NCI-H460 (cell line): ENCODE measurements around the gene NTHL1. TPM values are rescaled to one million over a fixed set of nuclear protein-coding genes. Genes with fewer than 3 reads are reported as not detected.
"Not testable (repeated sequence)": the region's sequence is repeated elsewhere in the genome, so short reads cannot be mapped to it uniquely, and the experiment has no call there.

Experiments
- DNase-seq: peaks from one replicate; pipeline ENCODE4 v3.0.0-alpha.2; 2016; ENCODE audit warnings: low read depth; ENCODE audit errors: extremely low read depth
- total RNA-seq: library from RNA; depleted of rRNA; stranded (reverse); fragments of >200 nt; shearing (Covaris generic); gene quantifications from 2 replicates; pipeline ENCODE4 v1.2.3, GENCODE V29; 2014

The NTHL1 gene
- total RNA-seq, 1 experiment from 2014 or later: 18.0 TPM

DNA sequence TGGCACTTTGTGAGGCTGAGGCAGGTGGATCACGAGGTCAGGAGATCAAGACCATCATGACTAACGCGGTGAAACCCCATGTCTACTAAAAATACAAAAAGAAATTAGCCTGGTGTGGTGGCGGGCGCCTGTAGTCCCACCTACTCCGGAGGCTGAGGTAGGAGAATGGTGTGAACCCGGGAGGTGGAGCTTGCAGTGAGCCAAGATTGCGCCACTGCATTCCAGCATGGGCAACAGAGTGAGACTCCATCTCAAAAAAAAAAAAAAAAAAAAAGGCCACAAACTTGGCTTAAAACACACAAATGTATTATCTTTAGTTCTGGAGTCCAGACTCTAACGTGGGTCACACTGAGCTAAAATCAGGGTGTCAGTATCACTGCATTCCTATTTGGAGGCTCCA, 35.9 kb downstream of the NTHL1 start:
- not testable (repeated sequence) for DNase-seq

- peak; percentile 79 for DNase-seq
Observed at GRCh38 chr16:2009791-2010510, 37.7 kb downstream of the NTHL1 start, which contains the start of gene ZNF598. ZNF598 (minus strand) TSS chr16:2009821.

- DNase-seq: no peak
Observed at GRCh38 chr16:2009164-2009711, 38.4 kb downstream of the NTHL1 start.

DNA sequence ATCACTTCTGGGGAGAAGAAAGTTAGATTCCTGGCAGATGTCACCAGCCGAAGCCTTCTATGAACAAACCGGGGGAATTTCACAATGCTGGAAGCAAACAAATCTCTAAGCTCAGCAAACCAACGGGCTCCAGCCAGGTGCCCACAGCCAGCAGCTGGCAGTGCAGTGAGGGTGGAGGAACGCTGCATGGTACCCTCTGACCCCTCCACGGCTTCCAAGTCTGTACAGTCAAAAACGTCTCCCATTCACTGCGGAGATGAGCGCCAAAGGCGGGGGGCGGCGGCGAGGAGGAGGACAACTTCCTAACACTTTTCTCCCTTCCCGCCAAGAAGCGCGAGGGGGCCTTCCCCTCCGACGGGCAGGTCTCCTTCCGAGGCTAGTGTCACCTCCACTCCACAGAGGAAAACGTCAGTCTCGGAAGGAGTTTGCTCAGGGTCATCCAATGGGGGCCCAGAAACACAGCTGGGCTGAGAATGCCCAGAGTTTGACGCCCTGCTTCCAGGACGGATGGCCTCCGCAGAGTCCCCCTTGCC, 38.9 kb downstream of the NTHL1 start:
- no peak for DNase-seq

- no peak for DNase-seq
Observed at GRCh38 chr16:2008009-2008526, 39.6 kb downstream of the NTHL1 start.

DNA sequence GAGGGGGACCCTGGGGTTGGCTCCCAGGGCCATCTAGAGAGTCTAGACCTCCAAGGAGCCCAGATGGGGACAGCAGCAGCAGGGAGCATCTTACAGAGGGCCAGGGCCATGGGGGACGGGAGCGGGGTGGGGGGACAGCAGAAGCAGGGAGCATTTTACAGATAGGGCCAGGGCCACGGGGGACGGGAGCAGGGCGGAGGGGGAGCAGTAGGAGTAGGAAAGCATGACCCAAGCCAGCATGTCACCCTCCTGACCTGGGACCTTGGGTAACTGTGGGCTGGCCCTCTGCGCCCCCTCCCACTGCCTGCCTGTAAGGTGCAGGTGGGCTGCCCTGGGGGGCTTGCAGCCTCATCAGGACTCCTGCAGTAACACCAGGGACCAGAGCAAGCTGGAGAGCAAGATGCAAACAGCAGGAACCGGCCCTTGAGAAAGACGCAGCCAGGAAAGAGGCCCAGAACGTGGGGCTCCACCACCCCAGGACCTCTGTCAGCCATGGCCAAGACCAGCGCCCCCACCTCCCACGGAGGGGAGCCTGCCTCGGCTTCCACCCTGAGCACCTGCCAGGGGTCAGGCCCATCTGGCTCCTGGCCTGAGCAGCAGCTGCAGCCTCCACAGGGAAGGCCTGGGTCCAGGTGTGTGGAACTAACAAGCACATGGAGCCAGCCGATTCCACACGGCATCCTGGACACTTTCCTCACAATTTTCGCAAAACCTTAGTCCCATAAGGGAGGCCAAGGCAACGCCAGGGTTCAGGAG, 40.4 kb downstream of the NTHL1 start:
- no peak for DNase-seq

DNA sequence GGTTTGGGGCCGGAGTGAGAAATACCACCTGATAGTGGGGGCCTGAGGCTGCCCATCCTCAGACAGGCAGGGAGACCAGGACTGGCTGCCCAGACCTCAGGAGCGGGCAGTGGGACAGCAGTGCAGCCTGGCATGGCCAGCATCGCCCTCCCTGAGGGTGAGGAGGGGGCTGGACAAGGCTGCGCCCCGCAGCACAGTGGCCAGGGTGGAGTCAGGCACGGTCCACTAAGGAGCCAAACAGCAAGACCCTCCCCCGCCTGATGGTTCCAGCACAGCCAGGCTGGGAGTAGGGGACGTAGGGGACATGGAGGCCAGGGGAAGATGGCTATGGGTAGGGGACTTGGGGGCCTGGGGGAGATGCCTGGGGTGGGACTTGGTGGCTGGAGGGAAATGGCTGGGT, 41.3 kb downstream of the NTHL1 start:
- DNase-seq: no peak

GRCh38 chr16:2005646-2006045, 42.0 kb downstream of the NTHL1 start:
- peak; percentile 77 for DNase-seq

- DNase-seq: no peak
Observed at GRCh38 chr16:2004795-2005517, 42.7 kb downstream of the NTHL1 start.

DNA sequence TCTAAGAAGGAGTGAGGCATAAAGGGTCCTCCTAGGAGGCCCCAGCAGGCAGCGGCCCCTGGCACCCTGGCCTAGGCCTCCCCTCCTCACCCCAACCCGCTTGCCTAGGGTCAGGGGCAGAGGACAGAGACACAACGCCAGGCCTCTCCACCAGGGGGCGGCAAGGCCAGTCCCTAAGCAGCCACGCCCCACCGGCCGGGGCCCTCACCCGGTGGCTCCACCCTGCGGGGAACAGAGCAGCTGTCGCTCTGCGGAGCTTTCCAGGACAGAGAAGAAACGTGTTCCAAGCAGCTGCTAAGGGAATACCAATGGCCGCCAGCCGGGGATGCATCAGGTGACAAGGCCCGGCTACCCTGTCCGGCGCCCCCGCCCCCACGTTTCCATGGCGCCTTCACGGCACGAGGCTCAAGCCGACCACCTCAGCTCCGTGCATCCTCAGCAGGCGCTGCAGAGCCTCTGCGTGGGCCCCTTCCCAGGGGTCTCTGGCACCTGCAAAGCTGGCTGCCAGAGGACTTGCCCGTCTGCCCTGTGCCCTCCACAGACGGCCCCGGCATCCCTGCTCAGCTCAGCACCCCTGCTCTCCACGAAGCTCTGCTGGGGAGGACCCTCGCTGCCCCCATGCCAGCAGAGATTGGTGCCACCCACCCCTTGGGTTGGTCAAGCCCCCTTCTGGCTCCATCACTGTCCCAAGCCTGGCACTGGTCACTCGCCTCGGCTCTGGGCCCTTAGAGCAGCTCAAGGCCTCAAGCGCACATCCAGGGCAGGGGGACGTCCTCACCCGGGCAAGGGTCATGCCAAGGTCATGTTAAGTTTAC, 43.6 kb downstream of the NTHL1 start:
- peak; percentile 91 for DNase-seq

GRCh38 chr16:2003231-2003826, 44.3 kb downstream of the NTHL1 start:
- DNase-seq: no peak

GRCh38 chr16:2002406-2003230, 45.0 kb downstream of the NTHL1 start:
- DNase-seq: no peak

DNA sequence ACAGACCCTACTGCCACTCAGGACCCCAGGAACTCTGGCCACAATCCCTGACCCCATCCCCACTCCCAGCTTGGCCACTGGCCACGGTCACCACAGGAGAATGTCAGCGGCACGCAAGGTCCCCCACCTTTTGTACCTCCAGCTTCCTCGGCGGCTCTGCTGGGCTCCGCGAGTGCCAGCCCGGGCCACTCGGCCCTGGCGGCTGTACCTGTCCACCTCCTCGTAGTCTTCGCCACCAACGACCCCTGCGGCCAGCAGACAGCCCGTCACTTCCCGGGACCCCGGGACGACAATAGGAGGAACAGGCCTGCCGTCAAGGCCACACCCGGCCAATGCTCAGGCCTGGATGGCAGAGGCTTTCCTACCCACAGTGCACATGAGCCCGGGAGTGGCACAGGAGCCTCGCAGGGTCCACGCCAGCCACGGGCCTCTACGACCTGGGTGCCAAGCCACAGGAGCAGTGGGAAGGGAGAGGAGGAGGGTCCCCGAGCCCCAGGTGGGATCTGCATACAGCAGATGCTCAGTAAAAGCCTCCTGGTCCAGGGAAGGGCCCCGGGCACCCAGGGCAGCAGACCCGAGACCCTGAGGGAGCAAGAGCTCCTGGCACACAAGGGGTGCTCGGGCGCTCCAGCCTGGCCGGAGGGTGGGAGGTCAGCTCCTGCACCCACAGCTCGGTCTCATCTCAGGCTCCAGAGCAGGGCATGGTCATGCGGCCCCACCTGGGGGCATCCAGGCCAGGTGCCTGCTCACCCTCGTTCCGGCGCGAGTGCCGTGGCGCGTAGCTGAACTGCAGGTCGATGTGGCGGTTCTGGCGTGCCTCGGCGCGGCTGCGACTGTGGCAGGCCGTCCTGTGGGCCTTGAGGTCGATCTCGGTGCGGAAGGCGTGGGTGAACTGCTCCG, 45.9 kb downstream of the NTHL1 start:
- no peak for DNase-seq

- no peak for DNase-seq
Observed at GRCh38 chr16:2001035-2001434, 46.6 kb downstream of the NTHL1 start.

DNA sequence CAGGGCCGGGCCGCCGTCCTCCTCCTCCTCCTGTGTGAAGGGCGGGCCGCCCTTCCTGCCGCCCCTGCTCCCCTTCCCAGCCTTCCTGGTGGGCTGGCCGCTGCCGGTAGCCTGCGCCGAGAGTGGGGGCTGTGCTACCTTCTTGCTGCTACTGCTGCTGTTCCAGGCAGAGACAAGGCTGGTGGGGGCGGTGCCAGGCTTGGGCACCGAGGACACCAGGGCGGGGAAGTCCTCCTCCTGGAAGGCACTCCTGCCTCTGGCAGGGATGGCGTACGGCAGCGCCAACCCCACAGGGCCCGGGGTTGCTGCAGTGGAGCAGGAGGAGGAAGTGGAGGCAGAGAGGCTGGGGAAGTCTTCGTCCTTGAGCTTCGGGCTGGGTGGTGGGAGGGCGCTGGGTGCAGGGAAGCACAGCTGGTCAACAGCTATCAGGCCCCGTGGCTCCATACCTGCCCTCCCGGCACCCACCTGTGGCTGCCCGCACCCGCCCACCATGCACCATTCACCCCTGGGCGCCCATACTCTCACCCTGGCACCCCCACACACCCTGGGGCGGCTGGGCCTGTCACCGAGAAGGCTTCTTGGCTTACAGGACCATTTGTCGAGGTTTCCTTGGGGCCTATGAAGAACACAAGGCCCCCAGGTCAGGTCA, 47.6 kb downstream of the NTHL1 start:
- no peak for DNase-seq

GRCh38 chr16:1998852-1999801, 48.5 kb downstream of the NTHL1 start:
- DNase-seq: no peak
